OCI-LY1 (cell line): ENCODE results near the gene SYNCRIP.

Experiments
- H2AFZ ChIP-seq: fragments of 200-600 bp; sonication (generic), shearing (Covaris generic); 2 replicates; pipeline ENCODE4 v1.6.0; 2014; ENCODE audit warnings: antibody characterized with exemption, mild to moderate bottlenecking, low read length
- H3F3A ChIP-seq: fragments of 200-600 bp; sonication (generic), shearing (Covaris generic); 2 replicates; pipeline ENCODE4 v1.6.0; 2014; ENCODE audit warnings: mild to moderate bottlenecking, antibody characterized with exemption, low read length, moderate library complexity; ENCODE audit not compliant: insufficient read depth
- H3K27ac ChIP-seq: fragments of 200-600 bp; sonication (generic); 2 replicates; pipeline ENCODE4 v1.5.1; 2014; ENCODE audit warnings: low read length, mixed run types, mild to moderate bottlenecking, low read depth; ENCODE audit not compliant: poor library complexity, severe bottlenecking
- H3K27me3 ChIP-seq: fragments of 200-600 bp; sonication (generic); 2 replicates; pipeline ENCODE4 v1.6.0; 2014; ENCODE audit warnings: antibody characterized with exemption, mild to moderate bottlenecking, low read length, moderate library complexity; ENCODE audit not compliant: insufficient read depth
- H3K36me3 ChIP-seq: fragments of 200-600 bp; sonication (generic); 2 replicates; pipeline ENCODE4 v1.6.1; 2014; ENCODE audit warnings: mild to moderate bottlenecking, antibody characterized with exemption, low read length, moderate library complexity, mixed read lengths; ENCODE audit not compliant: insufficient read depth
- H3K4me1 ChIP-seq: fragments of 200-600 bp; sonication (generic); 2 replicates; pipeline ENCODE4 v1.5.1; 2014; ENCODE audit warnings: mild to moderate bottlenecking, low read length, moderate library complexity; ENCODE audit not compliant: insufficient read depth, severe bottlenecking
- H3K4me2 ChIP-seq: fragments of 200-600 bp; sonication (generic), shearing (Covaris generic); 2 replicates; pipeline ENCODE4 v1.6.1; 2014; ENCODE audit warnings: low read length
- H3K4me3 ChIP-seq: fragments of 200-600 bp; sonication (generic); 2 replicates; pipeline ENCODE4 v1.5.1; 2014; ENCODE audit warnings: low read length, low read depth, mild to moderate bottlenecking, mixed read lengths; ENCODE audit not compliant: poor library complexity, severe bottlenecking
- H3K79me2 ChIP-seq: fragments of 200-600 bp; shearing (Covaris generic); 2 replicates; pipeline ENCODE4 v1.6.1; 2016; ENCODE audit warnings: mixed run types, low read length, mixed read lengths; ENCODE audit not compliant: insufficient read depth
- H3K9ac ChIP-seq: fragments of 200-600 bp; sonication (generic), shearing (Covaris generic); 2 replicates; pipeline ENCODE4 v1.6.1; 2014; ENCODE audit warnings: mild to moderate bottlenecking, low read length, mixed read lengths
- H3K9me2 ChIP-seq: fragments of 200-600 bp; sonication (generic), shearing (Covaris generic); 2 replicates; pipeline ENCODE4 v1.6.1; 2014; ENCODE audit warnings: low read depth, mild to moderate bottlenecking, low read length, mixed read lengths
- H3K9me3 ChIP-seq: fragments of 200-600 bp; shearing (Covaris generic); 2 replicates; pipeline ENCODE4 v1.6.1; 2014; ENCODE audit warnings: low read length, mixed read lengths
- H4K20me1 ChIP-seq: fragments of 200-600 bp; sonication (generic), shearing (Covaris generic); 2 replicates; pipeline ENCODE4 v1.6.0; 2016; ENCODE audit warnings: mild to moderate bottlenecking, low read length; ENCODE audit not compliant: insufficient read depth
- EZH2 ChIP-seq: fragments of 200-600 bp; sonication (generic), shearing (Covaris generic); IDR thresholded peaks from 2 replicates; pipeline ENCODE4 v1.8.0; 2017; ENCODE audit warnings: borderline replicate concordance, mixed run types, mild to moderate bottlenecking, antibody characterized with exemption, low read length, moderate library complexity, mixed read lengths
- TF ChIP-seq, protein P1 (sequence below): fragments of 200-600 bp; sonication (generic), shearing (Covaris generic); IDR thresholded peaks from 2 replicates; pipeline ENCODE4 v1.5.1; 2017; ENCODE audit warnings: mild to moderate bottlenecking, antibody characterized with exemption, low read length, moderate library complexity, mixed read lengths

The SYNCRIP gene

DNA sequence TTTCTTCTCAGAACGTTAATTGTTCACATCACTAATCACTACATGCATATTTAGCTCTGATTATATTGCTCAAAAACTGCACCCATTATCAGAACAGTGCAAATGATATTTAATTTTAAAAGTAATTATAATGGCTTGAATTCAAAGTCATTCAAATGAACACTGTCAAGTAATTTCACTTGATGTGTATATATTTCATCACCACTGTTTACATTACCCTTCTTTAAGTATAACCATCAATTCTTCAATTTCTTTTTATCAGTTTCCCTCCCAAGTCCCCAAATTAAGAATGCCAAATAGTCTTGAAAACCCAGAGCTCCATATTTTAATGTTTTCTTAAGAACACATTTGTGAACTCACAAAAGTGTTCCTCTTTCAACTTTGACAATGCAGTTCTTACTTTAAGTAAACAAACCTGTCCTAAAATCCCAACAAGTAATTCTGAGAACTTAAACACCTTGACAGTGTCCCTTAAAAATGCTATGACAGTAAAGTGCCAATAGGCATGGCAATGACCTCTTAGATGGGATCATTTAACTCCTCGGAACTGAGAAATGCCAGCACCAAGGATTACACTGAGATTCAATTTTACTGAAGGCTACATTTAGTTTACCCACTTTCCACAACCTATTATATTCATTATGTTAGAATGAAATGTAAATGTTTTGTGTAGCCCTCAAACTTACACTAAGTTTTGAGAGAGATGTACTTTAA, 32.3 kb downstream of the SYNCRIP start:
- Histone ChIP-seq H3K9me3 (no peaks in the 10 kb centered on the region), H3K9ac (no peak overlapping the region), H3K4me2 (no peak overlapping the region), H3K27ac (no peak overlapping the region), H3F3A (no peaks in the 10 kb centered on the region), H3K36me3 (peaks cover 84% of the 10 kb centered on the region), H2AFZ (no peak overlapping the region), H4K20me1 (peaks cover 3% of the 10 kb centered on the region), H3K79me2 (no peaks in the 10 kb centered on the region), H3K4me3 (no peak overlapping the region), H3K27me3 (no peaks in the 10 kb centered on the region), H3K9me2 (no peaks in the 10 kb centered on the region), H3K4me1 (no peaks in the 10 kb centered on the region)
- TF ChIP-seq, protein P1, sequence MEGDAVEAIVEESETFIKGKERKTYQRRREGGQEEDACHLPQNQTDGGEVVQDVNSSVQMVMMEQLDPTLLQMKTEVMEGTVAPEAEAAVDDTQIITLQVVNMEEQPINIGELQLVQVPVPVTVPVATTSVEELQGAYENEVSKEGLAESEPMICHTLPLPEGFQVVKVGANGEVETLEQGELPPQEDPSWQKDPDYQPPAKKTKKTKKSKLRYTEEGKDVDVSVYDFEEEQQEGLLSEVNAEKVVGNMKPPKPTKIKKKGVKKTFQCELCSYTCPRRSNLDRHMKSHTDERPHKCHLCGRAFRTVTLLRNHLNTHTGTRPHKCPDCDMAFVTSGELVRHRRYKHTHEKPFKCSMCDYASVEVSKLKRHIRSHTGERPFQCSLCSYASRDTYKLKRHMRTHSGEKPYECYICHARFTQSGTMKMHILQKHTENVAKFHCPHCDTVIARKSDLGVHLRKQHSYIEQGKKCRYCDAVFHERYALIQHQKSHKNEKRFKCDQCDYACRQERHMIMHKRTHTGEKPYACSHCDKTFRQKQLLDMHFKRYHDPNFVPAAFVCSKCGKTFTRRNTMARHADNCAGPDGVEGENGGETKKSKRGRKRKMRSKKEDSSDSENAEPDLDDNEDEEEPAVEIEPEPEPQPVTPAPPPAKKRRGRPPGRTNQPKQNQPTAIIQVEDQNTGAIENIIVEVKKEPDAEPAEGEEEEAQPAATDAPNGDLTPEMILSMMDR, result no peak
- no peak for TF ChIP-seq EZH2

DNA sequence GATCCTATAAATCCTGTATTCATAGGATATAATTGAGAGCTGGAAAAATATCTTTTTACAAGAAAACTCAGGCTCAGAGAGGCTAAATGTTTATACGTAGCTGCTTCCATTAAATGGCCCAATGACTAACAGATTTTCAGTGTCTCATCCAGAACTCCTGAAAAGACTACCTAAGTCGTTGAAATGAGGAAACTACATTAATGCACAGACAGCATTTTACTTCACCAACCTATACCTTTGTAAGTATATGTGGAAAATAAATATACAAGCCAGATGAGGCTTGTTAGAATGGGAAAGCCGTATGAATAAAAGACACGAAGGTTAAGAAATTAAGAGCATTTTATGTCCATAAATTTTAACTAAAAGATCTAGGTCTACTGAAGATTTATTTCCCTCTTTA, 40.6 kb downstream of the SYNCRIP start:
- H4K20me1 ChIP-seq, result no peaks in the 10 kb centered on the region
- peaks cover 3% of the 10 kb centered on the region; the same call in 1 of the 2 replicates for H3K36me3 ChIP-seq
- no peak overlapping the region for H3K9ac ChIP-seq
- no peaks in the 10 kb centered on the region; the same call in 1 of the 2 replicates for H3F3A ChIP-seq
- no peak overlapping the region for H3K4me2 ChIP-seq
- no peak overlapping the region for H3K27ac ChIP-seq
- TF ChIP-seq, protein P1, result no peak
- TF ChIP-seq EZH2, result no peak
- no peaks in the 10 kb centered on the region for H3K4me1 ChIP-seq
- H3K4me3 ChIP-seq, result no peak overlapping the region
- H3K27me3 ChIP-seq, result no peaks in the 10 kb centered on the region
- no peaks in the 10 kb centered on the region for H3K9me3 ChIP-seq
- H3K9me2 ChIP-seq, result no peaks in the 10 kb centered on the region
- no peak overlapping the region for H2AFZ ChIP-seq
- no peaks in the 10 kb centered on the region for H3K79me2 ChIP-seq

DNA sequence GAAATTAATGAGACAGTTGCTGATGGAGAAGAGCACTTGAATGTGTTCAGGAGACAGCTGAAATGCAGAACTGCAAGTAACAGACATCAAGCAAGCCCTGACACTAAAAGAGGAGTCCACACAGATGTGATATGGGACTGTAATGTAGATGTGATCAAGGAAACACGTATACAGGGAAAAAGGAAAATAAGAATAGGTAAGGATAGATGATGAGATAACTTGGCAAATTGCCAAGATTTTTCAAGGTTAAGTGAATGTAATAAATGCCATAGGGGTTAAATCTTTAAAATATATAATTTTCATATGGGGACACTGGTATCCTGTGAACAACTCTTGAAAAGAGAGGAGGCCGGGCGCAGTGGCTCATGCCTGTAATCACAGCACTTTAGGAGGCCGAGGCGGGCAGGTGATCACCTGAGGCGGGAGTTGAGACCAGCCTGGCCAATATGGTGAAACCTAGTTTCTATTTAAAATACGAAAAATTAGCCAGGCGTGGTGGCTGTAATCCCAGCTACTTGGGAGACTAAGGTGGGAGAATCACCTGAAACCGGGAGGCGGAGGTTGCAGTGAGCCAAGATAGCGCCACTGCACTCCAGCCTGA, 41.9 kb downstream of the SYNCRIP start:
- no peaks in the 10 kb centered on the region for H4K20me1 ChIP-seq
- H3K27ac ChIP-seq, result no peak overlapping the region
- H3K9me2 ChIP-seq, result no peaks in the 10 kb centered on the region
- no peak overlapping the region for H3K4me3 ChIP-seq
- no peak for TF ChIP-seq EZH2
- TF ChIP-seq, protein P1, result no peak
- no peaks in the 10 kb centered on the region for H3K9me3 ChIP-seq
- no peak overlapping the region for H2AFZ ChIP-seq
- no peak overlapping the region for H3K4me2 ChIP-seq
- no peak overlapping the region for H3K9ac ChIP-seq
- peaks cover 6% of the 10 kb centered on the region for H3K4me1 ChIP-seq
- no peaks in the 10 kb centered on the region for H3K79me2 ChIP-seq
- no peaks in the 10 kb centered on the region for H3K36me3 ChIP-seq
- H3F3A ChIP-seq, result no peaks in the 10 kb centered on the region; the same call in 1 of the 2 replicates
- no peaks in the 10 kb centered on the region for H3K27me3 ChIP-seq
